ENCODE measurements around the gene CPT1B. TPM values are rescaled to one million over a fixed set of nuclear protein-coding genes. Genes with fewer than 3 reads are reported as not detected.

The CPT1B gene
- total and polyA plus RNA-seq, 2 donors (not counting 1 experiment from before 2014, with no cell fraction given): 0.82 to 4.8 TPM

GRCh38 chr22:50556703-50557102 is 21.5 kb downstream of the CPT1B start:
- H3K79me2 ChIP-seq (ENCODE audit: control insufficient read depth, insufficient read depth, low read length): no peaks in the 10 kb centered on the region
- peaks cover 11% of the 10 kb centered on the region for H3K27me3 ChIP-seq (ENCODE audit: control insufficient read depth, insufficient read depth, low read length)
- no peak overlapping the region for H3K4me2 ChIP-seq (ENCODE audit: extremely low read depth, insufficient read depth, low read length)
- no peak for DNase-seq (ENCODE audit: low read depth in 2 of 2)
- H3K36me3 ChIP-seq (ENCODE audit: control insufficient read depth, insufficient read depth, low read length): no peaks in the 10 kb centered on the region
- no peaks in the 10 kb centered on the region for H3K9me3 ChIP-seq (ENCODE audit: control insufficient read depth, insufficient read depth, low read depth, low read length)
- no peaks in the 10 kb centered on the region for H3K4me1 ChIP-seq (ENCODE audit: control insufficient read depth, extremely low read depth, insufficient read depth, low read length)
- H3K9ac ChIP-seq (ENCODE audit: insufficient read depth, low read length): no peak overlapping the region
- no peak overlapping the region for H2AFZ ChIP-seq (ENCODE audit: low read length)
- no peaks in the 10 kb centered on the region for H4K20me1 ChIP-seq (ENCODE audit: control insufficient read depth, extremely low read depth, insufficient read depth, low read length)
- H3K27ac ChIP-seq (ENCODE audit: insufficient read depth, low read length): no peak overlapping the region
- TF ChIP-seq, protein P1, sequence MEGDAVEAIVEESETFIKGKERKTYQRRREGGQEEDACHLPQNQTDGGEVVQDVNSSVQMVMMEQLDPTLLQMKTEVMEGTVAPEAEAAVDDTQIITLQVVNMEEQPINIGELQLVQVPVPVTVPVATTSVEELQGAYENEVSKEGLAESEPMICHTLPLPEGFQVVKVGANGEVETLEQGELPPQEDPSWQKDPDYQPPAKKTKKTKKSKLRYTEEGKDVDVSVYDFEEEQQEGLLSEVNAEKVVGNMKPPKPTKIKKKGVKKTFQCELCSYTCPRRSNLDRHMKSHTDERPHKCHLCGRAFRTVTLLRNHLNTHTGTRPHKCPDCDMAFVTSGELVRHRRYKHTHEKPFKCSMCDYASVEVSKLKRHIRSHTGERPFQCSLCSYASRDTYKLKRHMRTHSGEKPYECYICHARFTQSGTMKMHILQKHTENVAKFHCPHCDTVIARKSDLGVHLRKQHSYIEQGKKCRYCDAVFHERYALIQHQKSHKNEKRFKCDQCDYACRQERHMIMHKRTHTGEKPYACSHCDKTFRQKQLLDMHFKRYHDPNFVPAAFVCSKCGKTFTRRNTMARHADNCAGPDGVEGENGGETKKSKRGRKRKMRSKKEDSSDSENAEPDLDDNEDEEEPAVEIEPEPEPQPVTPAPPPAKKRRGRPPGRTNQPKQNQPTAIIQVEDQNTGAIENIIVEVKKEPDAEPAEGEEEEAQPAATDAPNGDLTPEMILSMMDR (conservative IDR thresholded peaks at IDR 0.05 in 1 of 2, IDR thresholded peaks at IDR 0.05 in 1 of 2; ENCODE audit: low read depth in 1 of 2, low read length in 2 of 2): no peak
- no peak for TF ChIP-seq EZH2 (IDR thresholded peaks at IDR 0.05; ENCODE audit: low read length, missing control alignments)
- H3K4me3 ChIP-seq (replicated peaks in 1 of 4; ENCODE audit: control extremely low read depth in 1 of 4, insufficient read depth in 1 of 4, low read depth in 3 of 4, low read length in 4 of 4): no peak overlapping the region

- no peak for TF ChIP-seq EZH2 (IDR thresholded peaks at IDR 0.05; ENCODE audit: low read length, missing control alignments)
- TF ChIP-seq, protein P1 (conservative IDR thresholded peaks at IDR 0.05 in 1 of 2, IDR thresholded peaks at IDR 0.05 in 1 of 2; ENCODE audit: low read depth in 1 of 2, low read length in 2 of 2): no peak
- Histone ChIP-seq H3K36me3 (ENCODE audit: control insufficient read depth, insufficient read depth, low read length) (no peaks in the 10 kb centered on the region), H3K9me3 (ENCODE audit: control insufficient read depth, insufficient read depth, low read depth, low read length) (no peaks in the 10 kb centered on the region), H3K27me3 (ENCODE audit: control insufficient read depth, insufficient read depth, low read length) (peaks cover 12% of the 10 kb centered on the region), H3K4me2 (ENCODE audit: extremely low read depth, insufficient read depth, low read length) (no peak overlapping the region), H3K4me1 (ENCODE audit: control insufficient read depth, extremely low read depth, insufficient read depth, low read length) (no peaks in the 10 kb centered on the region), H3K9ac (ENCODE audit: insufficient read depth, low read length) (no peak overlapping the region), H2AFZ (ENCODE audit: low read length) (no peak overlapping the region), H3K79me2 (ENCODE audit: control insufficient read depth, insufficient read depth, low read length) (no peaks in the 10 kb centered on the region), H4K20me1 (ENCODE audit: control insufficient read depth, extremely low read depth, insufficient read depth, low read length) (no peaks in the 10 kb centered on the region), H3K27ac (ENCODE audit: insufficient read depth, low read length) (no peak overlapping the region), H3K4me3 (replicated peaks in 1 of 4; ENCODE audit: control extremely low read depth in 1 of 4, insufficient read depth in 1 of 4, low read depth in 3 of 4, low read length in 4 of 4) (no peak overlapping the region)
- no peak for DNase-seq (ENCODE audit: low read depth in 2 of 2)
Measured at GRCh38 chr22:50553310-50553709, 24.9 kb downstream of the CPT1B start.

DNA sequence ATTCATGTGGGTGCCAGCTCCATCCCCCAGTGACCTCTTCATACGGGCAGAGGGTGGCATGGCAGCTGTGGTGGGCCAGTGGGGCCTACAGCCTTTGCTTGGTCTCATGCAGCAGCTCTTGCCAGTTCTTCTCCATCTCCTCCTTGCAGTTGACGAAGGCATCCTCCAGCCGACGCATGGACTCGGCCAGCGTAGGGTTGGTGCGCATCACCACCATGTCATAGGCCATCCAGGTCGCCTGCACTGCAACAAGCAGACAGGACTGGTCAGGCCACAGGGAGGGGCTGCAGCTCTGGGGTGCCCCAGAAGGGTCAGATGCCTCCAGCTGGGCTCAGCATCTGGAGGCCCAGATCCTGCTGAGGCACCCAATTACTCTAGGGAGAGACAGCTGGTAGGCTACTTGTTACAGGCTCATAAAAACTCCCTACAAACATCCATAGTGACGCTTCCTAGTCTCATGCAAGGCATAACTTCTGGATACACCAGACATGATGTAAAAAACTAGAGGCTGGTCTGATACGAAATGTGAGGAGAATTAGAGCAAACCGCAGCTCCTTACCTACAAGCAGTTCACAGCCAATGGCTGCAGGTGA is 27.0 kb downstream of the CPT1B start:
- Histone ChIP-seq H2AFZ (ENCODE audit: low read length) (no peak overlapping the region), H4K20me1 (ENCODE audit: control insufficient read depth, extremely low read depth, insufficient read depth, low read length) (no peaks in the 10 kb centered on the region), H3K9ac (ENCODE audit: insufficient read depth, low read length) (no peak overlapping the region), H3K4me3 (replicated peaks in 1 of 4; ENCODE audit: control extremely low read depth in 1 of 4, insufficient read depth in 1 of 4, low read depth in 3 of 4, low read length in 4 of 4) (no peak overlapping the region), H3K4me1 (ENCODE audit: control insufficient read depth, extremely low read depth, insufficient read depth, low read length) (no peaks in the 10 kb centered on the region), H3K79me2 (ENCODE audit: control insufficient read depth, insufficient read depth, low read length) (no peaks in the 10 kb centered on the region), H3K27me3 (ENCODE audit: control insufficient read depth, insufficient read depth, low read length) (peaks cover 23% of the 10 kb centered on the region), H3K36me3 (ENCODE audit: control insufficient read depth, insufficient read depth, low read length) (no peaks in the 10 kb centered on the region), H3K27ac (ENCODE audit: insufficient read depth, low read length) (no peak overlapping the region), H3K9me3 (ENCODE audit: control insufficient read depth, insufficient read depth, low read depth, low read length) (no peaks in the 10 kb centered on the region), H3K4me2 (ENCODE audit: extremely low read depth, insufficient read depth, low read length) (no peak overlapping the region)
- DNase-seq (ENCODE audit: low read depth in 2 of 2): no peak
- TF ChIP-seq EZH2 (IDR thresholded peaks at IDR 0.05; ENCODE audit: low read length, missing control alignments): no peak
- TF ChIP-seq, protein P1 (conservative IDR thresholded peaks at IDR 0.05 in 1 of 2, IDR thresholded peaks at IDR 0.05 in 1 of 2; ENCODE audit: low read depth in 1 of 2, low read length in 2 of 2): no peak
